T1000 (cell line): ENCODE measurements around the gene BCL6B.

Experiments
- DNase-seq: peaks from one replicate; lab custom pipeline; 2025; ENCODE audit warnings: mixed read lengths; lab: John Stamatoyannopoulos, UW

BCL6B gene

GRCh38 chr17:7060165-7060891 is 37.5 kb downstream of the BCL6B start:
- peak; percentile 61 for DNase-seq

- DNase-seq, result no peak
Measured at GRCh38 chr17:7063518-7064094, 40.8 kb downstream of the BCL6B start.

- DNase-seq, result no peak
Measured at GRCh38 chr17:7064261-7064660, 41.4 kb downstream of the BCL6B start.

- DNase-seq, result no peak
Measured at GRCh38 chr17:7067198-7067597, 44.3 kb downstream of the BCL6B start.

GRCh38 chr17:7068268-7068667 is 45.4 kb downstream of the BCL6B start:
- no peak for DNase-seq

- DNase-seq, result no peak
Measured at GRCh38 chr17:7070712-7071111, 47.9 kb downstream of the BCL6B start.

GRCh38 chr17:7072406-7072805 is 49.6 kb downstream of the BCL6B start:
- DNase-seq, result no peak

- no peak for DNase-seq
Measured at GRCh38 chr17:7074931-7075330, 52.1 kb downstream of the BCL6B start.

GRCh38 chr17:7077911-7078546 is 55.2 kb downstream of the BCL6B start:
- no peak for DNase-seq

- DNase-seq, result no peak
Measured at GRCh38 chr17:7078711-7079110, 55.9 kb downstream of the BCL6B start.
